ENCODE measurements around the gene ABI2. TPM values are rescaled to one million over a fixed set of nuclear protein-coding genes. Genes with fewer than 3 reads are reported as not detected.

The ABI2 gene
- total RNA-seq, 2 experiments from 2014 or later: 31.3 to 35.2 TPM

- ChIA-PET CTCF (no interaction called here), POLR2A (no interaction called here)
Measured at GRCh38 chr2:203461746-203462145, 133.6 kb downstream of the ABI2 start.

GRCh38 chr2:203462308-203462707 lies 134.1 kb downstream of the ABI2 start:
- CTCF ChIA-PET: no interaction called here

GRCh38 chr2:203463266-203463678 lies 135.1 kb downstream of the ABI2 start:
- CTCF ChIA-PET: interaction anchor here (0.5 kb wide), 1 partner anchor 9 kb away, joined by 3 read pairs; no protein-coding TSS in a partner anchor
- POLR2A ChIA-PET: no interaction called here

More at GRCh38 chr2:203462308-203462707, 134.1 kb downstream of the ABI2 start:
- POLR2A ChIA-PET: no interaction called here

- CTCF ChIA-PET: interaction anchor here (1.0 to 1.4 kb wide), 2 partner anchors 11 to 15 kb away, joined by 3 to 4 read pairs; no protein-coding TSS in a partner anchor
- POLR2A ChIA-PET: no interaction called here
Measured at GRCh38 chr2:203469546-203469945, 141.4 kb downstream of the ABI2 start.

GRCh38 chr2:203470371-203470770 lies 142.2 kb downstream of the ABI2 start:
- CTCF ChIA-PET: no interaction called here

GRCh38 chr2:203471323-203471722 lies 143.1 kb downstream of the ABI2 start:
- ChIA-PET CTCF (no interaction called here), POLR2A (interaction anchor here (0.6 kb wide), 1 partner anchor 939 kb away, joined by 3 read pairs; no protein-coding TSS in a partner anchor)

More at GRCh38 chr2:203470371-203470770, 142.2 kb downstream of the ABI2 start:
- POLR2A ChIA-PET: no interaction called here

GRCh38 chr2:203476881-203477280 lies 148.7 kb downstream of the ABI2 start:
- ChIA-PET POLR2A (no interaction called here), CTCF (no interaction called here)

- POLR2A ChIA-PET: no interaction called here
- CTCF ChIA-PET: interaction anchor here (0.7 kb wide), 1 partner anchor 12 kb away, joined by 3 read pairs; no protein-coding TSS in a partner anchor
Measured at GRCh38 chr2:203480623-203481022, 152.4 kb downstream of the ABI2 start.

GRCh38 chr2:203484266-203485112 lies 156.3 kb downstream of the ABI2 start:
- ChIA-PET POLR2A (interaction anchor here (0.5 kb wide), 1 partner anchor 49 kb away, joined by 3 read pairs; no protein-coding TSS in a partner anchor), CTCF (interaction anchor here (0.6 to 1.2 kb wide), 7 partner anchors 10 to 346 kb away, joined by 3 to 7 read pairs (median 4); no protein-coding TSS in a partner anchor)

GRCh38 chr2:203489531-203489930 lies 161.3 kb downstream of the ABI2 start:
- POLR2A ChIA-PET: no interaction called here
- CTCF ChIA-PET: no interaction called here

GRCh38 chr2:203490391-203490790 lies 162.2 kb downstream of the ABI2 start:
- ChIA-PET CTCF (no interaction called here), POLR2A (no interaction called here)

- CTCF ChIA-PET: no interaction called here
- POLR2A ChIA-PET: interaction anchor here (0.7 kb wide), 1 partner anchor 423 kb away, joined by 3 read pairs; no protein-coding TSS in a partner anchor
Measured at GRCh38 chr2:203492965-203493364, 164.8 kb downstream of the ABI2 start.

Other genes starting within 250 kb of the ABI2 start
- 10 to 100 TPM; 21.3 to 22.0 TPM for gene CYP20A1, start 89.4 kb upstream of the ABI2 start, total RNA-seq
- 1 to 10 TPM; 1.5 to 2.6 TPM for gene RAPH1, start 206.9 kb downstream of the ABI2 start, total RNA-seq